Hematopoietic multipotent progenitor cell treated with erythropoietin and hydrocortisone succinate and interleukin-3 and kit ligand, for 6 days (in vitro differentiated cells): ENCODE measurements around the gene MEST.
"Not testable (repeated sequence)": the region's sequence is repeated elsewhere in the genome, so short reads cannot be mapped to it uniquely, and the experiment has no call there.

ENCODE experiments used
- DNase-seq: peaks from one replicate; pipeline ENCODE4 v3.0.0-alpha.2; 2015

The MEST gene

GRCh38 chr7:130491841-130492522 lies at the start of gene MEST:
TSS of gene MEST (plus strand) at chr7:130492085. CDS start at chr7:130492314, 229 bp downstream.
- peak; percentile 33 for DNase-seq

GRCh38 chr7:130442601-130443000 lies 49.3 kb upstream of the MEST start:
- no peak for DNase-seq

- DNase-seq = no peak
These were observed 47.7 kb upstream of the MEST start for GRCh38 chr7:130444234-130444633.

- DNase-seq = no peak
These were observed 47.0 kb upstream of the MEST start for GRCh38 chr7:130444751-130445407.

GRCh38 chr7:130446259-130446658 lies 45.6 kb upstream of the MEST start:
- no peak for DNase-seq

GRCh38 chr7:130451344-130451743 lies 40.5 kb upstream of the MEST start:
- DNase-seq = not testable (repeated sequence)

- no peak for DNase-seq
These were observed 38.9 kb upstream of the MEST start for GRCh38 chr7:130452951-130453350.

- no peak for DNase-seq
These were observed 36.9 kb upstream of the MEST start for GRCh38 chr7:130454959-130455358.

GRCh38 chr7:130458257-130458656 lies 33.6 kb upstream of the MEST start:
- DNase-seq = peak; percentile 52

- no peak for DNase-seq
These were observed 30.6 kb upstream of the MEST start for GRCh38 chr7:130461272-130461671.

GRCh38 chr7:130463553-130464434 lies 28.1 kb upstream of the MEST start:
- DNase-seq = peak; percentile 90

GRCh38 chr7:130468612-130469011 lies 23.3 kb upstream of the MEST start:
- no peak for DNase-seq

- no peak for DNase-seq
These were observed 19.9 kb upstream of the MEST start for GRCh38 chr7:130471974-130472373.

GRCh38 chr7:130473289-130473688 lies 18.6 kb upstream of the MEST start:
- peak; percentile 59 for DNase-seq

- peak; percentile 22 for DNase-seq
These were observed 18.0 kb upstream of the MEST start for GRCh38 chr7:130473876-130474275.

GRCh38 chr7:130475776-130476175 lies 16.1 kb upstream of the MEST start:
- no peak for DNase-seq

GRCh38 chr7:130476297-130477150 lies 15.4 kb upstream of the MEST start:
- DNase-seq = no peak

GRCh38 chr7:130478991-130479390 lies 12.9 kb upstream of the MEST start:
- no peak for DNase-seq

- peak; percentile 21 for DNase-seq
These were observed 12.0 kb upstream of the MEST start for GRCh38 chr7:130479716-130480400.

- DNase-seq = no peak
These were observed 10.0 kb upstream of the MEST start for GRCh38 chr7:130481898-130482297.

GRCh38 chr7:130483031-130483430 lies 8.9 kb upstream of the MEST start:
- no peak for DNase-seq

- DNase-seq = no peak
These were observed 6.2 kb upstream of the MEST start for GRCh38 chr7:130485734-130486113.
